22Rv1 (cell line): ENCODE data around the gene AGPAT4.

ENCODE experiments used
- CTCF ChIP-seq: fragments of 450-650 bp; IDR thresholded peaks from 2 replicates; pipeline ENCODE4 v1.5.1; 2017; ENCODE audit warnings: mild to moderate bottlenecking
- ZFX ChIP-seq: fragments of 450-650 bp; IDR thresholded peaks from 2 replicates; pipeline ENCODE4 v1.6.1; 2017; ENCODE audit warnings: antibody characterized with exemption, borderline replicate concordance

GRCh38 chr6:161200610-161201370 lies 73.1 kb downstream of the AGPAT4 start:
- TF ChIP-seq CTCF (no peak), ZFX (no peak)
